GM12873 (cell line): ENCODE measurements around the gene CACNG3.
A peak's percentile ranks its signal among the peaks of the same experiment; 100 is the strongest.

ENCODE experiments used
- CTCF ChIP-seq: IDR thresholded peaks from 2 replicates; pipeline ENCODE4 v1.5.1; 2012; ENCODE audit warnings: low read depth, mild to moderate bottlenecking, moderate library complexity, low read length, control low read depth; ENCODE audit not compliant: insufficient read depth; ENCODE audit errors: missing control alignments

The CACNG3 gene

GRCh38 chr16:24294131-24294530 is 38.0 kb downstream of the CACNG3 start:
- TF ChIP-seq CTCF: no peak

- TF ChIP-seq CTCF: no peak
These were observed 41.2 kb downstream of the CACNG3 start for GRCh38 chr16:24297375-24297774.

- TF ChIP-seq CTCF: no peak
These were observed 42.5 kb downstream of the CACNG3 start for GRCh38 chr16:24298548-24299167.

- no peak for TF ChIP-seq CTCF
These were observed 46.5 kb downstream of the CACNG3 start for GRCh38 chr16:24302636-24303035.

- TF ChIP-seq CTCF: no peak
These were observed 52.1 kb downstream of the CACNG3 start for GRCh38 chr16:24308200-24308599.

GRCh38 chr16:24309258-24310142 is 53.4 kb downstream of the CACNG3 start:
- peak; percentile 11 for TF ChIP-seq CTCF

GRCh38 chr16:24315343-24315742 is 59.2 kb downstream of the CACNG3 start:
- TF ChIP-seq CTCF: no peak
